Vagina (tissue), 2 donors: ENCODE data around the gene NFATC3. TPM values are rescaled to one million over a fixed set of nuclear protein-coding genes. Genes with fewer than 3 reads are reported as not detected.
A peak's percentile ranks its signal among the peaks of the same experiment; 100 is the strongest.

Experiments used
- DNase-seq, 2 donors: peaks; one replicate each; pipeline ENCODE4 v3.0.0-alpha.2; 2017; ENCODE audit errors: extremely low spot score in 2 of 2
- H3K27ac ChIP-seq: fragments of 200-600 bp; sonication (generic); one replicate; pipeline ENCODE4 v1.5.1; 2019
- H3K27me3 ChIP-seq: fragments of 200-600 bp; sonication (generic); one replicate; pipeline ENCODE4 v1.5.1; 2019
- H3K36me3 ChIP-seq, 2 donors: fragments of 200-600 bp; sonication (generic); one replicate each; pipeline ENCODE4 v1.5.1; 2017 to 2019
- H3K4me1 ChIP-seq: fragments of 200-600 bp; sonication (generic); one replicate; pipeline ENCODE4 v1.5.1; 2019
- H3K4me3 ChIP-seq, 2 donors: fragments of 200-600 bp; sonication (generic); 1 replicate in 1 of 2; 2 replicates in 1 of 2; pipeline ENCODE4 v1.5.1; 2016 to 2019
- H3K9me3 ChIP-seq: fragments of 200-600 bp; sonication (generic); one replicate; pipeline ENCODE4 v1.5.1; 2019
- CTCF ChIP-seq, 3 experiments: fragments of 450-650 bp in 2 of 3; fragments of 200-600 bp in 1 of 3; sonication (generic) in 1 of 3; IDR thresholded peaks; one replicate each; pipeline ENCODE4 v1.5.1; 2017 to 2019; ENCODE audit warnings: antibody characterized with exemption in 3 of 3, mild to moderate bottlenecking in 2 of 3, moderate library complexity in 2 of 3
- POLR2A ChIP-seq, 2 donors: fragments of 450-650 bp; IDR thresholded peaks; one replicate each; pipeline ENCODE4 v1.6.1; 2017; ENCODE audit warnings: antibody characterized with exemption in 2 of 2, mild to moderate bottlenecking in 2 of 2, moderate library complexity in 2 of 2
- POLR2AphosphoS5 ChIP-seq, 2 donors: sonication (generic); formaldehyde crosslinking; IDR thresholded peaks; one replicate each; pipeline ENCODE4 v1.9.0; 2017; ENCODE audit warnings: antibody characterized with exemption in 2 of 2, mild to moderate bottlenecking in 2 of 2, low read depth in 1 of 2; ENCODE audit not compliant: insufficient read depth in 1 of 2
- intact Hi-C: fragments of 100-400 bp; cut with DNase I; formaldehyde crosslinking; loops from one replicate; pipeline ENCODE4 v1.15.1; 2023
- total RNA-seq: library from RNA; depleted of rRNA; stranded (reverse); fragments of >200 nt; gene quantifications from one replicate; pipeline ENCODE4 v1.2.3, GENCODE V29; 2016

NFATC3 gene
- total RNA-seq, 1 donor from 2014 or later, result 51.8 TPM

GRCh38 chr16:68069511-68070248 lies 15.5 kb upstream of the NFATC3 start:
- peak in 1 of 2 donors; percentile 74 for DNase-seq
- intact Hi-C loops, result no loop called here
- peaks cover 0 to 16% of the 10 kb centered on the region in 2 donors for H3K36me3 ChIP-seq
- no peaks in the 10 kb centered on the region for H3K9me3 ChIP-seq
- H3K4me3 ChIP-seq, result no peak overlapping the region
- H3K4me1 ChIP-seq, result peaks cover 40% of the 10 kb centered on the region
- no peaks in the 10 kb centered on the region for H3K27me3 ChIP-seq
- TF ChIP-seq POLR2A (IDR thresholded peaks at IDR 0.05) (no peak), POLR2AphosphoS5 (IDR thresholded peaks at IDR 0.05; ENCODE audit: insufficient read depth in 1 of 2, low read depth in 1 of 2) (peak in 1 of 2 donors; percentile 13)
- no peak overlapping the region for H3K27ac ChIP-seq

DNA sequence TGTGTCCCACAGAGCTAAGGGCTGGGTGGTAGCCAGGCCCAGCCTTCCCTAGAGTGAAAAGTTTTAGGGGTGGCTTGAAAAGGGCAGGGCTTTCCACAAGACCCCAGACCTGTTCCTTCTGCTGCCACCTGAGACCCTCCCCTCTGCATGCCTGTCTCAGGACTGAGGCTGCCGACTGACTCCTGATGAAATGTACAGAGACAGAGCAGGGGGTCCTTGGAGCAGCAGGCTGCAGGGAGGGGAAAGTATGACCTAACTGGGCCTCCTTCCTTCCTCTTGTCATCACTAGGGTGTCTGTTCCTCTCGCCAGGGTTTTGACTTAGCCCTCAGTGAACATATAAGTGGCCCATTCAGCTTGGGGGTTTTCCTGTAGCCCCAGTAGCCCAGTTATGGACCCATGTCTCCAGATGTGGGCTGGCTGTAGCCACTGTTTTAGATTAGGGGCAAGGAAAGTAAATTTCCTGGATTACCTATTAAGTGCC lies 14.9 kb upstream of the NFATC3 start:
- no peak overlapping the region for H3K4me3 ChIP-seq
- no peak overlapping the region for H3K27ac ChIP-seq
- peaks cover 34% of the 10 kb centered on the region for H3K4me1 ChIP-seq
- no peaks in the 10 kb centered on the region for H3K9me3 ChIP-seq
- TF ChIP-seq CTCF (IDR thresholded peaks at IDR 0.05), result no peak
- TF ChIP-seq POLR2AphosphoS5 (IDR thresholded peaks at IDR 0.05; ENCODE audit: insufficient read depth in 1 of 2, low read depth in 1 of 2), result no peak
- no peak for TF ChIP-seq POLR2A (IDR thresholded peaks at IDR 0.05)
- H3K36me3 ChIP-seq, result peaks cover 0 to 22% of the 10 kb centered on the region in 2 donors
- peak; percentile 46 to 72 for DNase-seq
- no peaks in the 10 kb centered on the region for H3K27me3 ChIP-seq
- intact Hi-C loops, result no loop called here

- peaks cover 0 to 23% of the 10 kb centered on the region in 2 donors for H3K36me3 ChIP-seq
Observed at GRCh38 chr16:68070806-68071517, 14.2 kb upstream of the NFATC3 start.

GRCh38 chr16:68071518-68071901 lies 13.7 kb upstream of the NFATC3 start:
- H3K36me3 ChIP-seq, result peaks cover 0 to 20% of the 10 kb centered on the region in 2 donors
- peaks cover 32% of the 10 kb centered on the region for H3K4me1 ChIP-seq
- no peaks in the 10 kb centered on the region for H3K9me3 ChIP-seq
- intact Hi-C loops, result no loop called here
- no peak for TF ChIP-seq CTCF (IDR thresholded peaks at IDR 0.05)
- TF ChIP-seq POLR2AphosphoS5 (IDR thresholded peaks at IDR 0.05; ENCODE audit: insufficient read depth in 1 of 2, low read depth in 1 of 2), result no peak
- no peak for TF ChIP-seq POLR2A (IDR thresholded peaks at IDR 0.05)
- no peak overlapping the region for H3K27ac ChIP-seq
- no peak for DNase-seq
- H3K4me3 ChIP-seq, result no peak overlapping the region
- H3K27me3 ChIP-seq, result no peaks in the 10 kb centered on the region

More at GRCh38 chr16:68070806-68071517, 14.2 kb upstream of the NFATC3 start:
- intact Hi-C loops, result no loop called here
- H3K27me3 ChIP-seq, result no peaks in the 10 kb centered on the region
- no peak overlapping the region for H3K27ac ChIP-seq
- H3K9me3 ChIP-seq, result no peaks in the 10 kb centered on the region
- H3K4me3 ChIP-seq, result no peak overlapping the region
- peak; percentile 43 to 76 for DNase-seq
- H3K4me1 ChIP-seq, result peaks cover 32% of the 10 kb centered on the region
- TF ChIP-seq POLR2AphosphoS5 (IDR thresholded peaks at IDR 0.05; ENCODE audit: insufficient read depth in 1 of 2, low read depth in 1 of 2) (no peak), POLR2A (IDR thresholded peaks at IDR 0.05) (no peak), CTCF (IDR thresholded peaks at IDR 0.05) (no peak)

DNA sequence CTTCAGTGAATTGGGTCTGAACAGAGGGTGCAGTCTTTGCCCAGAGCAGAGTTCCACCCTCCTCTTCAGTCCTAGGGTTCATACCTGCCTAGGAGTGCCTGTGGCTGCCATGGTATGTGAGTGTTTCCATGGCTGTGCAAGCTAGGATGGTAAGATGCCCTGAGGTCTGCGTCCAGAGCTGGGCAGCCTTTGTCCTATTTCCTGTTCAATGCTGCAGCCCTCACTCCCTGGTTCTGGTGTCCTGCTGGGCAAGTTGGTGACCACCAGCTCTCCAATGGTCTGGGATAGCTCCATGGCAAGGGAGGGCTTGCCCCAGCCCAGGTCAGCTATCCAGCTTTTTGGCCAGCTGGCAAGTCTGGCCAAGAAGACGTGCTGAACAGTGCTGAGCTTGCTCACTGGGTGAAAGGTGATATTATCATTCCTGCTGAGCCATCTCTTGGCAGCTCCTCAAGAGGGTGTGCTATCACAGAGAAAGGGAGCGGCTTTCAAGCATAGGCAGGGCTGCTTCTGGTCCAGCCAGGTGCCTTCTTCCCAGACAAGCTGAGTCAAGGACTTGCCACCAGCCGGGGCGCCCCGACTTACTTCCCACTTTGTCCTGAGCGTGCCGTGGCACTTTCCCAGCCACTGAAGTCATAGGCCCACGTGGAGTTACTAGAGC lies 13.0 kb upstream of the NFATC3 start:
- no peak overlapping the region for H3K27ac ChIP-seq
- no peaks in the 10 kb centered on the region for H3K27me3 ChIP-seq
- no peak overlapping the region for H3K4me3 ChIP-seq
- peak in 1 of 2 donors; percentile 93 for DNase-seq
- peaks cover 0 to 20% of the 10 kb centered on the region in 2 donors for H3K36me3 ChIP-seq
- TF ChIP-seq POLR2A (IDR thresholded peaks at IDR 0.05) (no peak), POLR2AphosphoS5 (IDR thresholded peaks at IDR 0.05; ENCODE audit: insufficient read depth in 1 of 2, low read depth in 1 of 2) (peak; percentile 35 to 64), CTCF (IDR thresholded peaks at IDR 0.05) (no peak)
- intact Hi-C loops, result no loop called here
- H3K4me1 ChIP-seq, result peaks cover 32% of the 10 kb centered on the region
- no peaks in the 10 kb centered on the region for H3K9me3 ChIP-seq
